SK-N-SH treated with all-trans-retinoic acid at 6 μM for 48 hours (cell line): ENCODE results near the gene ITCH.

Experiments
- ATAC-seq: fragments of 200-7000 bp; cut with Tn5 transposase; 3 replicates; pipeline ENCODE4 v1.9.1; 2020; ENCODE audit warnings: mild to moderate bottlenecking, moderate library complexity
- ARNTL ChIP-seq: fragments of 450-650 bp; formaldehyde crosslinking; IDR thresholded peaks from 2 replicates; pipeline ENCODE4 v1.5.0; 2020; ENCODE audit warnings: low read depth, mild to moderate bottlenecking, moderate library complexity, borderline replicate concordance
- BACH2 ChIP-seq: fragments of 250-450 bp; sonication (Bioruptor Pico); IDR thresholded peaks from 2 replicates; pipeline ENCODE4 v1.9.0; 2021; ENCODE audit warnings: mild to moderate bottlenecking, borderline replicate concordance
- CSDC2 ChIP-seq: fragments of 250-450 bp; sonication (Bioruptor Pico); IDR thresholded peaks from 2 replicates; pipeline ENCODE4 v1.5.0; 2020; ENCODE audit warnings: mild to moderate bottlenecking, moderate library complexity
- CSRNP3 ChIP-seq: fragments of 250-450 bp; sonication (Bioruptor Pico); IDR thresholded peaks from 2 replicates; pipeline ENCODE4 v1.5.1; 2021; ENCODE audit warnings: mild to moderate bottlenecking, moderate library complexity
- ESRRG ChIP-seq: fragments of 250-450 bp; sonication (Bioruptor Pico); IDR thresholded peaks from 2 replicates; pipeline ENCODE4 v1.6.1; 2021; ENCODE audit warnings: mild to moderate bottlenecking
- ISL1 ChIP-seq: fragments of 250-450 bp; sonication (Bioruptor Pico); IDR thresholded peaks from 2 replicates; pipeline ENCODE4 v2.1.2; 2022; ENCODE audit warnings: mild to moderate bottlenecking, moderate library complexity
- OSR1 ChIP-seq: fragments of 250-450 bp; sonication (Bioruptor Pico); IDR thresholded peaks from 2 replicates; pipeline ENCODE4 v1.8.0; 2022; ENCODE audit warnings: moderate library complexity, mild to moderate bottlenecking, inconsistent platforms
- POU6F1 ChIP-seq: fragments of 250-450 bp; sonication (Bioruptor Pico); IDR thresholded peaks from 2 replicates; pipeline ENCODE4 v1.8.0; 2021; ENCODE audit warnings: low read depth, mild to moderate bottlenecking, moderate library complexity, borderline replicate concordance
- PPARA ChIP-seq: fragments of 250-450 bp; sonication (Bioruptor Pico); IDR thresholded peaks from 2 replicates; pipeline ENCODE4 v1.5.0; 2020; ENCODE audit warnings: mild to moderate bottlenecking, borderline replicate concordance
- RARB ChIP-seq: fragments of 250-450 bp; sonication (Bioruptor Pico); IDR thresholded peaks from 2 replicates; pipeline ENCODE4 v1.8.0; 2021; ENCODE audit warnings: mild to moderate bottlenecking, moderate library complexity
- SNAI2 ChIP-seq: fragments of 250-450 bp; sonication (Bioruptor Pico); IDR thresholded peaks from 2 replicates; pipeline ENCODE4 v1.5.0; 2020; ENCODE audit warnings: mild to moderate bottlenecking, moderate library complexity
- TCF4 ChIP-seq: fragments of 250-450 bp; sonication (Bioruptor Pico); IDR thresholded peaks from 2 replicates; pipeline ENCODE4 v1.8.0; 2021; ENCODE audit warnings: mild to moderate bottlenecking, moderate library complexity, borderline replicate concordance
- TOX ChIP-seq: fragments of 250-450 bp; sonication (Bioruptor Pico); IDR thresholded peaks from 2 replicates; pipeline ENCODE4 v1.8.0; 2021; ENCODE audit warnings: mild to moderate bottlenecking, moderate library complexity, borderline replicate concordance
- TSHZ2 ChIP-seq: fragments of 250-450 bp; sonication (Bioruptor Pico); IDR thresholded peaks from 2 replicates; pipeline ENCODE4 v1.5.0; 2020; ENCODE audit warnings: mild to moderate bottlenecking, moderate library complexity
- ZC3H10 ChIP-seq: fragments of 250-450 bp; sonication (Bioruptor Pico); IDR thresholded peaks from 2 replicates; pipeline ENCODE4 v1.5.1; 2021; ENCODE audit warnings: mild to moderate bottlenecking, moderate library complexity
- ZFP3 ChIP-seq: fragments of 250-450 bp; sonication (Bioruptor Pico); IDR thresholded peaks from 2 replicates; pipeline ENCODE4 v1.5.0; 2020; ENCODE audit warnings: mild to moderate bottlenecking, moderate library complexity
- ZFP30 ChIP-seq: fragments of 450-650 bp; formaldehyde crosslinking; IDR thresholded peaks from 2 replicates; pipeline ENCODE4 v1.5.0; 2022; ENCODE audit warnings: mild to moderate bottlenecking, moderate library complexity
- ZNF565 ChIP-seq: fragments of 450-650 bp; formaldehyde crosslinking; conservative IDR thresholded peaks from 2 replicates; pipeline ENCODE4 v1.5.0; 2020; ENCODE audit warnings: low read depth, mild to moderate bottlenecking, moderate library complexity
- ZNF70 ChIP-seq: fragments of 450-650 bp; formaldehyde crosslinking; IDR thresholded peaks from 2 replicates; pipeline ENCODE4 v1.5.0; 2020; ENCODE audit warnings: mild to moderate bottlenecking, moderate library complexity
- ZNF8 ChIP-seq: fragments of 450-650 bp; formaldehyde crosslinking; IDR thresholded peaks from 2 replicates; pipeline ENCODE4 v1.5.0; 2020; ENCODE audit warnings: mild to moderate bottlenecking, moderate library complexity
- TF ChIP-seq, protein P1 (sequence below): fragments of 250-450 bp; sonication (Bioruptor Pico); IDR thresholded peaks from 2 replicates; pipeline ENCODE4 v1.8.0; 2020; ENCODE audit warnings: mild to moderate bottlenecking, moderate library complexity, borderline replicate concordance
- TF ChIP-seq, protein P2 (sequence below): fragments of 250-450 bp; sonication (Bioruptor Pico); IDR thresholded peaks from 2 replicates; pipeline ENCODE4 v1.5.1; 2020; ENCODE audit warnings: low read depth, mild to moderate bottlenecking, moderate library complexity

Gene ITCH

DNA sequence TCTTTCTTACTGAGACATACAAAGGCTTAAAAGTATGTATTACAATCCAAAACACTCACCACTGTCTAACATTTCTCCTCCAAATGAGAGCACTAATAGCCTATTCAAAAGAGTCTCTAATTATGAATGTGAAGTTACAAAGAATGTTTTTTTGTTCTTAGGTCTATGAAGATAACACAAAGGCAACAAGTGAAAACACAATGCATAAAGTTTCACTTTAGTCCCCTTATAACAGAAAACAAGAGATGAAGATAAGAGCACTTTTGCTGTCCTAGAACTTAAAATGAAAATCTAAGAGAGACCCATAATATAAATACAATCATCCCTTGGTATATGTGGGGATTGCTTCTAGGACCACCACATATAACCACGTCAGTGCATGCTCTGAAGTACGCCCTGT, 25.6 kb downstream of the ITCH start:
- TF ChIP-seq, protein P1, sequence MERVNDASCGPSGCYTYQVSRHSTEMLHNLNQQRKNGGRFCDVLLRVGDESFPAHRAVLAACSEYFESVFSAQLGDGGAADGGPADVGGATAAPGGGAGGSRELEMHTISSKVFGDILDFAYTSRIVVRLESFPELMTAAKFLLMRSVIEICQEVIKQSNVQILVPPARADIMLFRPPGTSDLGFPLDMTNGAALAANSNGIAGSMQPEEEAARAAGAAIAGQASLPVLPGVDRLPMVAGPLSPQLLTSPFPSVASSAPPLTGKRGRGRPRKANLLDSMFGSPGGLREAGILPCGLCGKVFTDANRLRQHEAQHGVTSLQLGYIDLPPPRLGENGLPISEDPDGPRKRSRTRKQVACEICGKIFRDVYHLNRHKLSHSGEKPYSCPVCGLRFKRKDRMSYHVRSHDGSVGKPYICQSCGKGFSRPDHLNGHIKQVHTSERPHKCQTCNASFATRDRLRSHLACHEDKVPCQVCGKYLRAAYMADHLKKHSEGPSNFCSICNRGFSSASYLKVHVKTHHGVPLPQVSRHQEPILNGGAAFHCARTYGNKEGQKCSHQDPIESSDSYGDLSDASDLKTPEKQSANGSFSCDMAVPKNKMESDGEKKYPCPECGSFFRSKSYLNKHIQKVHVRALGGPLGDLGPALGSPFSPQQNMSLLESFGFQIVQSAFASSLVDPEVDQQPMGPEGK (CRISPR knock-in tag), result no peak
- TF ChIP-seq ZNF70 (CRISPR knock-in tag) (no peak), TSHZ2 (no peak), ZFP30 (no peak), BACH2 (CRISPR knock-in tag) (no peak), TCF4 (no peak), PPARA (CRISPR knock-in tag) (no peak), CSDC2 (no peak), CSRNP3 (CRISPR knock-in tag) (no peak), OSR1 (CRISPR knock-in tag) (no peak), ARNTL (no peak)
- TF ChIP-seq, protein P2, sequence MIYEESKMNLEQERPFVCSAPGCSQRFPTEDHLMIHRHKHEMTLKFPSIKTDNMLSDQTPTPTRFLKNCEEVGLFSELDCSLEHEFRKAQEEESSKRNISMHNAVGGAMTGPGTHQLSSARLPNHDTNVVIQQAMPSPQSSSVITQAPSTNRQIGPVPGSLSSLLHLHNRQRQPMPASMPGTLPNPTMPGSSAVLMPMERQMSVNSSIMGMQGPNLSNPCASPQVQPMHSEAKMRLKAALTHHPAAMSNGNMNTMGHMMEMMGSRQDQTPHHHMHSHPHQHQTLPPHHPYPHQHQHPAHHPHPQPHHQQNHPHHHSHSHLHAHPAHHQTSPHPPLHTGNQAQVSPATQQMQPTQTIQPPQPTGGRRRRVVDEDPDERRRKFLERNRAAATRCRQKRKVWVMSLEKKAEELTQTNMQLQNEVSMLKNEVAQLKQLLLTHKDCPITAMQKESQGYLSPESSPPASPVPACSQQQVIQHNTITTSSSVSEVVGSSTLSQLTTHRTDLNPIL, result no peak
- ATAC-seq, result no peak

GRCh38 chr20:34389206-34389953, 26.3 kb downstream of the ITCH start:
- TF ChIP-seq ZNF565 (CRISPR knock-in tag) (no peak), TOX (CRISPR knock-in tag) (no peak), TCF4 (no peak), ZNF70 (CRISPR knock-in tag) (no peak), ZFP30 (no peak), ZC3H10 (CRISPR knock-in tag) (no peak), ISL1 (CRISPR knock-in tag) (no peak), TSHZ2 (no peak), CSRNP3 (CRISPR knock-in tag) (no peak), SNAI2 (CRISPR knock-in tag) (no peak), ZNF8 (no peak), RARB (CRISPR knock-in tag) (no peak), ESRRG (CRISPR knock-in tag) (no peak), POU6F1 (CRISPR knock-in tag) (no peak), ZFP3 (CRISPR knock-in tag) (no peak), CSDC2 (no peak)
- TF ChIP-seq, protein P1 (CRISPR knock-in tag), result no peak
- TF ChIP-seq, protein P2, result no peak
- ATAC-seq, result no peak
